Vagina (tissue), 2 donors: ENCODE data around the gene SPPL2C. TPM values are rescaled to one million over a fixed set of nuclear protein-coding genes. Genes with fewer than 3 reads are reported as not detected.

ENCODE experiments used
- DNase-seq, 2 donors: peaks; one replicate each; pipeline ENCODE4 v3.0.0-alpha.2; 2017; ENCODE audit errors: extremely low spot score in 2 of 2
- H3K27ac ChIP-seq: fragments of 200-600 bp; sonication (generic); one replicate; pipeline ENCODE4 v1.5.1; 2019
- H3K27me3 ChIP-seq: fragments of 200-600 bp; sonication (generic); one replicate; pipeline ENCODE4 v1.5.1; 2019
- H3K36me3 ChIP-seq, 2 donors: fragments of 200-600 bp; sonication (generic); one replicate each; pipeline ENCODE4 v1.5.1; 2017 to 2019
- H3K4me1 ChIP-seq: fragments of 200-600 bp; sonication (generic); one replicate; pipeline ENCODE4 v1.5.1; 2019
- H3K4me3 ChIP-seq, 2 donors: fragments of 200-600 bp; sonication (generic); 1 replicate in 1 of 2; 2 replicates in 1 of 2; pipeline ENCODE4 v1.5.1; 2016 to 2019
- H3K9me3 ChIP-seq: fragments of 200-600 bp; sonication (generic); one replicate; pipeline ENCODE4 v1.5.1; 2019
- POLR2A ChIP-seq, 2 donors: fragments of 450-650 bp; IDR thresholded peaks; one replicate each; pipeline ENCODE4 v1.6.1; 2017; ENCODE audit warnings: antibody characterized with exemption in 2 of 2, mild to moderate bottlenecking in 2 of 2, moderate library complexity in 2 of 2
- POLR2AphosphoS5 ChIP-seq, 2 donors: sonication (generic); formaldehyde crosslinking; IDR thresholded peaks; one replicate each; pipeline ENCODE4 v1.9.0; 2017; ENCODE audit warnings: antibody characterized with exemption in 2 of 2, mild to moderate bottlenecking in 2 of 2, low read depth in 1 of 2; ENCODE audit not compliant: insufficient read depth in 1 of 2
- intact Hi-C: fragments of 100-400 bp; cut with DNase I; formaldehyde crosslinking; loops from one replicate; pipeline ENCODE4 v1.15.1; 2023
- total RNA-seq: library from RNA; depleted of rRNA; stranded (reverse); fragments of >200 nt; gene quantifications from one replicate; pipeline ENCODE4 v1.2.3, GENCODE V29; 2016
- TF ChIP-seq, protein P1 (sequence below), 3 experiments: fragments of 450-650 bp in 2 of 3; fragments of 200-600 bp in 1 of 3; sonication (generic) in 1 of 3; IDR thresholded peaks; one replicate each; pipeline ENCODE4 v1.5.1; 2017 to 2019; ENCODE audit warnings: antibody characterized with exemption in 3 of 3, mild to moderate bottlenecking in 2 of 3, moderate library complexity in 2 of 3

The SPPL2C gene
- total RNA-seq, 1 donor from 2014 or later: not detected

DNA sequence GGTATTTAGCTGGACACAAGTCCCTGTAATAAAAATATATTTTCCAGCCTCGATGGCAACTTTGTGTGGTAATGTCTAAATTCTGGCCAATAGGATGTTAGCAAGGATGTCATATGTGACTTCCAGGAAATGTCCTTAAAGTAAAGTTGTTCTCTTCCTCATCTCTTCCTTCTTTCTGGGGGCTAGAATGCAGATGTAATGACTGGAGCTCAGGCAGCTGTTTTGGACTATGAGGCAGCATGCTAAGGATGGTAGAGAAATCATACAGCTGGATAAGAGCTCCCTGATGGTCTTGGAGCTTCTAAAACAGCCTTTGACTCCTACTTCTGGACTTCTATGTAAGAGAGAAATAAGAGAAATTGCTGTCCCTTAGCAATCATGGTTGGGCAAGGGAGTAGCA lies 32.8 kb downstream of the SPPL2C start:
- intact Hi-C loops: loop anchor here (5.0 kb wide), 1 partner anchor 1150 kb away; no protein-coding TSS in a partner anchor
- TF ChIP-seq, protein P1, sequence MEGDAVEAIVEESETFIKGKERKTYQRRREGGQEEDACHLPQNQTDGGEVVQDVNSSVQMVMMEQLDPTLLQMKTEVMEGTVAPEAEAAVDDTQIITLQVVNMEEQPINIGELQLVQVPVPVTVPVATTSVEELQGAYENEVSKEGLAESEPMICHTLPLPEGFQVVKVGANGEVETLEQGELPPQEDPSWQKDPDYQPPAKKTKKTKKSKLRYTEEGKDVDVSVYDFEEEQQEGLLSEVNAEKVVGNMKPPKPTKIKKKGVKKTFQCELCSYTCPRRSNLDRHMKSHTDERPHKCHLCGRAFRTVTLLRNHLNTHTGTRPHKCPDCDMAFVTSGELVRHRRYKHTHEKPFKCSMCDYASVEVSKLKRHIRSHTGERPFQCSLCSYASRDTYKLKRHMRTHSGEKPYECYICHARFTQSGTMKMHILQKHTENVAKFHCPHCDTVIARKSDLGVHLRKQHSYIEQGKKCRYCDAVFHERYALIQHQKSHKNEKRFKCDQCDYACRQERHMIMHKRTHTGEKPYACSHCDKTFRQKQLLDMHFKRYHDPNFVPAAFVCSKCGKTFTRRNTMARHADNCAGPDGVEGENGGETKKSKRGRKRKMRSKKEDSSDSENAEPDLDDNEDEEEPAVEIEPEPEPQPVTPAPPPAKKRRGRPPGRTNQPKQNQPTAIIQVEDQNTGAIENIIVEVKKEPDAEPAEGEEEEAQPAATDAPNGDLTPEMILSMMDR (IDR thresholded peaks at IDR 0.05): no peak
- TF ChIP-seq POLR2AphosphoS5 (IDR thresholded peaks at IDR 0.05; ENCODE audit: insufficient read depth in 1 of 2, low read depth in 1 of 2) (no peak), POLR2A (IDR thresholded peaks at IDR 0.05) (no peak)
- Histone ChIP-seq H3K4me1 (no peaks in the 10 kb centered on the region), H3K4me3 (no peak overlapping the region), H3K36me3 (no peaks in the 10 kb centered on the region), H3K27ac (no peak overlapping the region), H3K9me3 (no peaks in the 10 kb centered on the region), H3K27me3 (no peaks in the 10 kb centered on the region)
- no peak for DNase-seq

DNA sequence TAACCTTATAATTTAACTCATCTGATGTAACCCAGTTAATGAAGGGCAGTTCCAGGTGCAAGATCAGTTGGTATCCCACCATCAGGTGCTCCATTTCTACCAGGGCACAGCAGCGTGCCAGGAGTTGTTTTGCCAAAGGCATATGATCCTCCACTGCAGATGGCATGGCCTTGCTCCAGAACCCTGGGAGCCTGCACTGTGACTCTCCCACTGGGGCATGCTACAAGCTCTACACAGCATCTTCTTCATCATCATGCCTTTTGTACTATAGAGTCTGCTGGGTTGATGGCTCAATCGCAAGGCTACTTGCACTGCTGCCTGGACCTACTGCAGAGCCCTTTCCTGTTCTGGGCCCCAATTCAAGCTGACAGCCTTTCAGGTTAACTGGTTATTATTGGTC lies 38.4 kb downstream of the SPPL2C start:
- Histone ChIP-seq H3K4me3 (no peak overlapping the region), H3K27ac (no peak overlapping the region), H3K9me3 (no peaks in the 10 kb centered on the region), H3K36me3 (no peaks in the 10 kb centered on the region), H3K27me3 (no peaks in the 10 kb centered on the region), H3K4me1 (no peaks in the 10 kb centered on the region)
- TF ChIP-seq, protein P1 (IDR thresholded peaks at IDR 0.05): no peak
- TF ChIP-seq POLR2A (IDR thresholded peaks at IDR 0.05): no peak
- intact Hi-C loops: no loop called here
- DNase-seq: no peak

DNA sequence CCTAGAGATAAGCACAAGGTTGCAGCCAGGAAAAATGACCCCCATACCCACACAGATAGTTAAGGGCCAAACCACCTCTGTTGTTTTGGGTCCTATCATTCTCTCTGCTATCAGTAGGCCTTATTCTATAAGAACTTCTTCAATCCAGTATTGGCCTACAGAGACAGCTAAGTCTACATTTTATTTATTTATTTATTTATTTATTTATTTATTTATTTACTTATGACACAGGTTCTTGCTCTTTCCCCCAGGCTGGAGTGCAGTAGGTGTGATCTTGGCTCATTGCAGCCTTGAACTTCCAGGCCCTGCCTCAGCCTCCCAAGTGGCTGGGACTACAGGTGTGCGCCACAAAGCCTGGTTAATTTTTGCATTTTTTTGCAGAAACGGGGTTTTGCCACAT lies 42.2 kb downstream of the SPPL2C start:
- H3K9me3 ChIP-seq: no peaks in the 10 kb centered on the region

DNA sequence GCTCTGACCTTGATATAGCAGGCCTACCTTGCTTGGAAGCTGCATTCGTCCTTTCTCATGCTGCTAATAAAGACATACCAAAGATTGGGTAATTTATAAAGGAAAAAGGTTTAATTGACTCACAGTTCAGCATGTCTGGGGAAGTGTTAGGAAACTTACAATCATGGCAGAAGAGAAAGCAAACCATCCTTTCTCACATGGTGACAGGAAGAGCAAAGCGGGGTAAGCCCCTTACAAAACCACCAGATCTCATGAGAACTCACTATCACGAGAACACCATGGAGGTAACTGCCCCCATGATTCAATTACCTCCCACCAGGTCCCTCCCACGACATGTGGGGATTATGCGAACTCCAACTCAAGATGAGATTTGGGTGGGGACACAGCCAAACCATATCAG lies 43.7 kb downstream of the SPPL2C start:
- Histone ChIP-seq H3K4me1 (no peaks in the 10 kb centered on the region), H3K27me3 (no peaks in the 10 kb centered on the region), H3K27ac (no peak overlapping the region), H3K4me3 (no peak overlapping the region), H3K9me3 (no peaks in the 10 kb centered on the region), H3K36me3 (no peaks in the 10 kb centered on the region)
- no peak for DNase-seq
- TF ChIP-seq, protein P1 (IDR thresholded peaks at IDR 0.05): no peak
- no peak for TF ChIP-seq POLR2A (IDR thresholded peaks at IDR 0.05)
- no peak for TF ChIP-seq POLR2AphosphoS5 (IDR thresholded peaks at IDR 0.05; ENCODE audit: insufficient read depth in 1 of 2, low read depth in 1 of 2)
- intact Hi-C loops: no loop called here

More for the DNA sequence above, 42.2 kb downstream of the SPPL2C start:
- Histone ChIP-seq H3K4me1 (no peaks in the 10 kb centered on the region), H3K27me3 (no peaks in the 10 kb centered on the region), H3K27ac (no peak overlapping the region), H3K36me3 (no peaks in the 10 kb centered on the region), H3K4me3 (no peak overlapping the region)
- intact Hi-C loops: no loop called here
- no peak for DNase-seq
- TF ChIP-seq POLR2A (IDR thresholded peaks at IDR 0.05) (no peak), POLR2AphosphoS5 (IDR thresholded peaks at IDR 0.05; ENCODE audit: insufficient read depth in 1 of 2, low read depth in 1 of 2) (no peak)
- TF ChIP-seq, protein P1 (IDR thresholded peaks at IDR 0.05): no peak

DNA sequence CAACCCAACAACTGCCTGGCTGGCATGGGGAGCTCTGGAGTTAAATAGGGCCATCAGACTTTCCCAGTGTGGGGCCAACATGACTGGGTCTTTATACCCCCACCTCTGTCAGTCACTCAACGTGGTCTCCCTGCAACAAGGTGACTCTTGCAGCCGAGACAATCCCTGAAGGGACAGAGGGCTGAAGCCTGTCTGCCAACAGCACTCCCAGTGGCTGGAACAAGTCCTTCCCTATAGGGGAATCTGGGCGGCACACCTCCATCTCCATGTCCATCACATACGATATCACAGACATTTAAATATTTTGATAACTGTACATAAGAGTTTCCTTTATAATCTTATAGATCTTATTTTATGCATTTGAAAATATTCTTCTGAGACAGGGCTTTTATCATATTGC lies 44.9 kb downstream of the SPPL2C start:
- no peak for TF ChIP-seq POLR2AphosphoS5 (IDR thresholded peaks at IDR 0.05; ENCODE audit: insufficient read depth in 1 of 2, low read depth in 1 of 2)
- TF ChIP-seq, protein P1 (IDR thresholded peaks at IDR 0.05): no peak
- no peak for TF ChIP-seq POLR2A (IDR thresholded peaks at IDR 0.05)
- no peaks in the 10 kb centered on the region for H3K36me3 ChIP-seq
- peaks cover 1% of the 10 kb centered on the region for H3K4me1 ChIP-seq
- no peak for DNase-seq
- no peaks in the 10 kb centered on the region for H3K9me3 ChIP-seq
- H3K27ac ChIP-seq: no peak overlapping the region
- no peaks in the 10 kb centered on the region for H3K27me3 ChIP-seq
- no peak overlapping the region for H3K4me3 ChIP-seq
- intact Hi-C loops: no loop called here
